SK-N-MC (cell line): Measurements from ENCODE around the gene ACADSB.

Experiments
- EZH2 ChIP-seq: fragments of 200-600 bp; sonication (generic); IDR thresholded peaks from one replicate; pipeline ENCODE4 v1.6.1; 2017; ENCODE audit warnings: antibody characterized with exemption
- FOXP2 ChIP-seq: optimal IDR thresholded peaks from 2 replicates; pipeline ENCODE3; 2011; ENCODE audit warnings: mild to moderate bottlenecking, moderate library complexity; ENCODE audit not compliant: insufficient read depth; ENCODE audit errors: extremely low read length, control extremely low read depth
- POLR2AphosphoS5 ChIP-seq: IDR thresholded peaks from 2 replicates; pipeline ENCODE4 v1.6.1; 2012; ENCODE audit warnings: mild to moderate bottlenecking, low read depth, low read length, borderline replicate concordance

- TF ChIP-seq EZH2 (no peak), POLR2AphosphoS5 (no peak), FOXP2 (no peak)
Measured at GRCh38 chr10:123096452-123096851, 87.6 kb downstream of the ACADSB start.
